GM10266 (cell line): ENCODE measurements around the gene DUOX2.

Source experiments
- DNase-seq: peaks from one replicate; pipeline ENCODE4 v3.0.0; 2012; ENCODE audit errors: extremely low spot score
- CTCF ChIP-seq: IDR thresholded peaks from 2 replicates; pipeline ENCODE4 v1.5.1; 2012; ENCODE audit warnings: mild to moderate bottlenecking, low read depth; ENCODE audit not compliant: control insufficient read depth, insufficient read depth; ENCODE audit errors: missing control alignments

DUOX2 gene

GRCh38 chr15:45123397-45123796 is 9.4 kb upstream of the DUOX2 start:
- no peak for DNase-seq
- no peak for TF ChIP-seq CTCF

- no peak for TF ChIP-seq CTCF
These were observed 8.7 kb upstream of the DUOX2 start for GRCh38 chr15:45122719-45123118.

GRCh38 chr15:45121706-45122417 is 7.9 kb upstream of the DUOX2 start:
- no peak for TF ChIP-seq CTCF
- DNase-seq, result no peak

More at GRCh38 chr15:45122719-45123118, 8.7 kb upstream of the DUOX2 start:
- no peak for DNase-seq

- DNase-seq, result no peak
- no peak for TF ChIP-seq CTCF
These were observed 7.0 kb upstream of the DUOX2 start for GRCh38 chr15:45121020-45121419.

GRCh38 chr15:45120081-45120972 is 6.4 kb upstream of the DUOX2 start:
- no peak for DNase-seq
- TF ChIP-seq CTCF, result no peak

GRCh38 chr15:45118996-45119395 is 5.0 kb upstream of the DUOX2 start:
- TF ChIP-seq CTCF, result no peak
- DNase-seq, result no peak
